ENCODE results near the gene RRM2.

The RRM2 gene

GRCh38 chr2:10169581-10169980 lies 47.0 kb downstream of the RRM2 start:
- TF ChIP-seq CTCF (IDR thresholded peaks at IDR 0.05; ENCODE audit: borderline replicate concordance, extremely low read depth, low read length, poor library complexity, severe bottlenecking) = no peak
- no peak for TF ChIP-seq EZH2 (IDR thresholded peaks at IDR 0.05; ENCODE audit: borderline replicate concordance, low read depth, low read length, severe bottlenecking)

GRCh38 chr2:10170256-10170655 lies 47.7 kb downstream of the RRM2 start:
- peaks cover 2% of the 10 kb centered on the region; the same call in 1 of the 2 replicates for H3K79me2 ChIP-seq (ENCODE audit: insufficient read depth, low read length)
- peaks cover 89% of the 10 kb centered on the region for H3K36me3 ChIP-seq (ENCODE audit: insufficient read depth, low read length)
- H3K4me2 ChIP-seq (ENCODE audit: insufficient read depth, low read length) = no peak overlapping the region
- H3K9ac ChIP-seq (ENCODE audit: low read depth, low read length) = no peak overlapping the region
- TF ChIP-seq CTCF (IDR thresholded peaks at IDR 0.05; ENCODE audit: borderline replicate concordance, extremely low read depth, low read length, poor library complexity, severe bottlenecking) = no peak
- TF ChIP-seq EZH2 (IDR thresholded peaks at IDR 0.05; ENCODE audit: borderline replicate concordance, low read depth, low read length, severe bottlenecking) = no peak
- no peak overlapping the region for H3K4me3 ChIP-seq (ENCODE audit: low read depth in 1 of 2, low read length in 2 of 2)
- no peak for ATAC-seq (ENCODE audit: insufficient read depth, low read depth)
- no peaks in the 10 kb centered on the region for H3K27me3 ChIP-seq (ENCODE audit: insufficient read depth, low read length, poor library complexity)
- no peak overlapping the region for H3K27ac ChIP-seq (ENCODE audit: low read length)
- no peak overlapping the region for H2AFZ ChIP-seq (ENCODE audit: low read depth, low read length)
- H4K20me1 ChIP-seq (ENCODE audit: insufficient read depth, low read length) = peaks cover 39% of the 10 kb centered on the region
- no peaks in the 10 kb centered on the region for H3K4me1 ChIP-seq (ENCODE audit: insufficient read depth, low read length)
- no peak for DNase-seq
- H3K9me3 ChIP-seq (ENCODE audit: insufficient read depth, low read length, severe bottlenecking) = no peaks in the 10 kb centered on the region

More at GRCh38 chr2:10169581-10169980, 47.0 kb downstream of the RRM2 start:
- no peak overlapping the region for H3K4me3 ChIP-seq (ENCODE audit: low read depth in 1 of 2, low read length in 2 of 2)
- DNase-seq = no peak
- no peaks in the 10 kb centered on the region for H3K27me3 ChIP-seq (ENCODE audit: insufficient read depth, low read length, poor library complexity)
- H3K9me3 ChIP-seq (ENCODE audit: insufficient read depth, low read length, severe bottlenecking) = no peaks in the 10 kb centered on the region
- ATAC-seq (ENCODE audit: insufficient read depth, low read depth) = no peak
- peaks cover 45% of the 10 kb centered on the region for H4K20me1 ChIP-seq (ENCODE audit: insufficient read depth, low read length)
- no peak overlapping the region for H3K9ac ChIP-seq (ENCODE audit: low read depth, low read length)
- no peak overlapping the region for H3K27ac ChIP-seq (ENCODE audit: low read length)
- no peak overlapping the region for H2AFZ ChIP-seq (ENCODE audit: low read depth, low read length)
- H3K4me2 ChIP-seq (ENCODE audit: insufficient read depth, low read length) = no peak overlapping the region
- peaks cover 92% of the 10 kb centered on the region for H3K36me3 ChIP-seq (ENCODE audit: insufficient read depth, low read length)
- H3K4me1 ChIP-seq (ENCODE audit: insufficient read depth, low read length) = no peaks in the 10 kb centered on the region
- peaks cover 2% of the 10 kb centered on the region; the same call in 1 of the 2 replicates for H3K79me2 ChIP-seq (ENCODE audit: insufficient read depth, low read length)

GRCh38 chr2:10171006-10171800 lies 48.7 kb downstream of the RRM2 start:
- H3K4me3 ChIP-seq (ENCODE audit: low read depth in 1 of 2, low read length in 2 of 2) = no peak overlapping the region
- H4K20me1 ChIP-seq (ENCODE audit: insufficient read depth, low read length) = peaks cover 37% of the 10 kb centered on the region
- H3K9me3 ChIP-seq (ENCODE audit: insufficient read depth, low read length, severe bottlenecking) = no peaks in the 10 kb centered on the region
- peaks cover 88% of the 10 kb centered on the region for H3K36me3 ChIP-seq (ENCODE audit: insufficient read depth, low read length)
- no peak for DNase-seq
- no peak overlapping the region for H3K9ac ChIP-seq (ENCODE audit: low read depth, low read length)
- no peak overlapping the region for H3K4me2 ChIP-seq (ENCODE audit: insufficient read depth, low read length)
- peaks cover 2% of the 10 kb centered on the region; the same call in 1 of the 2 replicates for H3K79me2 ChIP-seq (ENCODE audit: insufficient read depth, low read length)
- no peaks in the 10 kb centered on the region for H3K4me1 ChIP-seq (ENCODE audit: insufficient read depth, low read length)
- H3K27me3 ChIP-seq (ENCODE audit: insufficient read depth, low read length, poor library complexity) = no peaks in the 10 kb centered on the region
- TF ChIP-seq EZH2 (IDR thresholded peaks at IDR 0.05; ENCODE audit: borderline replicate concordance, low read depth, low read length, severe bottlenecking) = no peak
- no peak for TF ChIP-seq CTCF (IDR thresholded peaks at IDR 0.05; ENCODE audit: borderline replicate concordance, extremely low read depth, low read length, poor library complexity, severe bottlenecking)
- no peak overlapping the region for H3K27ac ChIP-seq (ENCODE audit: low read length)
- ATAC-seq (ENCODE audit: insufficient read depth, low read depth) = no peak
- no peak overlapping the region for H2AFZ ChIP-seq (ENCODE audit: low read depth, low read length)
